Measurements from ENCODE around the gene ADAMTS20.

The ADAMTS20 gene

DNA sequence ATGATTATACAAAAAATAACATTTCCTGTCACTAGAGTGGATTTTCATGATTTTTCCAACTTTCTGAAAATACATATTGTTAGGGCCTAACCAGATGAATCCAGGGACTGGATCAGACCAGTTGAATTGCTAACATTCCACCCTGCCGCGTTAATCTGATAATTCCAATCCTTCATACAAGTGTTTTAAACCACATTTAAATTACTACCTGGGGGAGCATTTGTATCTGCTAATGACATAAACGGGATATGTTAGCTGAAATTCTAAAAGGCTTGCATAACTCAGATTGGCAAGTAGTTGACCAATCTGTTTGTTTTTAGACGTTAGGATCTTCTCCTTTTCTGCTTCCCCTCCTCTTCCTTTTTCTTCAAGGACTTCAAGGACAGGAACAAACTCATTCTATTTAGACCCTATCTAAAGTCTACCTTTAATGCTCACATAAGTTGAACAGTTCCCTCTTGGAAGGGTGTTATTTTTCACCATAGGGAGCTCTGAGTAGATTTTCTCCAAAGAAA is 239.0 kb downstream of the ADAMTS20 start:
- no peak for DNase-seq (ENCODE audit: low read depth)

DNA sequence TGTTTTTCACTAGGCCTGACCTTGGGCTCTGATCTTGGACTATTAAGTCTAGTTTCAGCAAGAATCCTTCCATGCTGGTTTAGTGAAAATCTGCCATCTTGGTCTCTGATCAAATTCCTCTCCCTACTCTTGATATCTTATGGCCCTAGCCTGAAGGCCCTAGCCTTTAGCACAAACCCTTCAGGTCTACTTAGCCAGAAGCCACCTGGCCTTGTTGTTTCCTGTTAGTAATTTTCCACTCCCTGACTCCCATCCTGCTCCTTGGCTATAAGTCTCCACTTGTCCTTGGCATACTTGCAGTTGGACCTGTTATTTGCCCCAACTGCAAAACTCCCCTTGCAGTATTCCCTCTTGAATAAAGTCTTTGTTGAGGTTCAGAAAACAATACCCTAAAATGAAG is 241.4 kb downstream of the ADAMTS20 start:
- no peak for DNase-seq (ENCODE audit: low read depth)

DNA sequence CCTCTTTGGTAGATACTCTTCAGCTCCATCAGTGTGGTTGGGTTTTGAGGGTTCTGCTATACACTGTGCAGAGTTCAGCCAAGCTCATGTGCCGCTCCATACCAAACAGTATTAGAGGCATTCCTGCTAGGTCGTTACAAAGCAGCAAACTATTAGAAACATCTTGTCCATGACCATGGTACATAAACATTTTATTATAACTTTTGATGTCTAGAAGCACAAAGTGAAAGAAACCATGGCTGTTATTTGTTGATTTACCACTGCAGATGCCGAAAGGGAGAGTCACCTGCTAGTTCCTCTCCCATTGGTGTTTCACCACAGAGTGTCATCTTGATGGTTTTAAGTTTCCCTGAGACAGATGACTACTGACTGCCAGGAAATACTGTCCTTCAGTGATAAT is 242.0 kb downstream of the ADAMTS20 start:
- DNase-seq (ENCODE audit: low read depth) = no peak

DNA sequence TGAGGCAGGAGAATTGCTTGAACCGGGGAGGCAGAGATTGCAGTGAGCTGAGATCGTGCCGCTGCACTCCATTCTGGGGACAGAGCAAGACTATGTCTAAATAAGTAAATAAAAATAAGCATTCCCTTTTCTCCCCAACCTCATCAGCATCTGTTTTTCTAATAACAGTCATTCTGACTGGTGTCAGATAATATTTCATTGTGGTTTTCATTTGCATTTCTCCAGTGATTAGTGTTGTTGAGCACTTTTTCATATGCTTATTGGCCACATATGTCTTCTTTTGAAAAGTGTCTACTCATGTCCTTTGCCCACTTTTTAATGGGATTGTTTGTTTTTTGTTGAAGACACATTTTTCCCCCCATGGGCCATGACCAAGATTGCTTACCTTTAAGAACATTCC is 243.2 kb downstream of the ADAMTS20 start:
- no peak for DNase-seq (ENCODE audit: low read depth)

DNA sequence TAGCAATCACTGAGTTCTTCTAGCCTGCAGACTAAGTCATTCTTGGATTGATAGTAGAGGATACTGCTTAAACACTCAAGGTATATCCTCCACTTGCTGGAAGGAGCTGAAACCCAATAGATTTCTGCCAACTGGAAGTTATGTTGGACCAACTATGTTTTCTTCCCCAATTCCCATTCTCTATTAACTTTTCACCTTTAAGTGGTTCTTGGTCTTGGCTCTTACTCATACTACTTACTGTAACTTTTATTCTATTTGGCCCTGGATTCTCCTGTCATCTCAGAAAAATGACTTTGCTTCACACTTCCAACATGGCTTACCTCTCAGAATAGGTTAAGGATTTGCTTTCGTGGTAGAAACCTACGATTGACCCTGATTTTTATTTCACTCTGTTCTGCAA is 244.9 kb downstream of the ADAMTS20 start:
- DNase-seq (ENCODE audit: low read depth) = no peak

DNA sequence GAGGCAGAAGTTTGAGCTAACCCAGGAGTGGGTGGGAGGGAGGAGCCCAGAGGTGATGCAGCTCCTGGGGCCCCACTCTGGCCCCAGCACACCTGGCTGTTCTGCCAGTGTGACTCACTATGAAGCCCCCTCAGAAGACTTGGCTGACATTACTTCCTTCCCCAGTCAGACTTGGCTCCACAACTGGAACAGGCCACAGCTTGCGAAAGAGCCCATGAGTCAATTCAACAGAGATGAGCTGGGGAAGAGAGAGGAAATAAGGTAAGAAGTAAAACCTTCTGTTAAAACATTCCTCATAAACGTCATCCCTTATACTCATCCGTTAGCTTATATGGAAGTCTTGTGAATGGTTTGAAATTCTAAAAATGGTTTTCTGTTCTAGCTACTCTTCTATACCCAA is 245.9 kb downstream of the ADAMTS20 start:
- no peak for DNase-seq (ENCODE audit: low read depth)

DNA sequence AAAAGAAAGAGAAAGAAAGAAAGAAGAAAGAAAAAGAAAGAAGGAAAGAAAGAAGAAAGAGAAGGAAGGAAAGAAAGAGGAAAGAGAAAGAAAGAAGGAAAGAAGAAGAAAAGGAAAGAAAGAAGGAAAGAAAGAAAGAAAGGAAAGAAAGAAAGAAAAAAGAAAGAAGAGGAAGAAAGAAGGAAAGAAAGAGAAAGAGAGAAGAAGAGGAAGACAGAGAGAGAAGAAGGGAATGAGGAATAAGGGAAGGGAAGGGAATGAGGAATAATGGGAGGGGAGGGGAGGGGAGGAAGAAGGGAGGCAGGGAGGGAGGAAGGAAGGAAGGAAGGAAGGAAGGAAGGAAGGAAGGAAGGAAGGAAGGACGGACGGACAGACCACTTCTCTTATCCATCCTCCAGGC is 246.9 kb downstream of the ADAMTS20 start:
- DNase-seq (ENCODE audit: low read depth) = no peak

Data from stimulated activated CD8-positive, alpha-beta memory T cell treated with anti-CD3 and anti-CD28 coated beads, Interleukin-7, amount 100 ng/mL, for 24 hours (primary cell).